H1 (cell line): ENCODE data around the gene FCHSD1.

Source experiments
- ASH2L ChIP-seq: fragments of 200-600, 300-600 bp; sonication (generic); IDR thresholded peaks from one replicate; pipeline ENCODE4 v1.7.1; 2017; ENCODE audit warnings: low read length
- BRCA1 ChIP-seq: IDR thresholded peaks from 2 replicates; pipeline ENCODE4 v1.6.1; 2012; ENCODE audit warnings: low read depth, low read length, improper control_type of control experiment
- CEBPB ChIP-seq: IDR thresholded peaks from 2 replicates; pipeline ENCODE4 v1.6.1; 2012; ENCODE audit warnings: low read depth, low read length
- CREB1 ChIP-seq: IDR thresholded peaks from 2 replicates; pipeline ENCODE4 v1.6.1; 2012; ENCODE audit warnings: inconsistent platforms
- EZH2 ChIP-seq: fragments of 200-600 bp; sonication (generic); IDR thresholded peaks from 2 replicates; pipeline ENCODE4 v1.7.1; 2012; ENCODE audit warnings: low read depth, mild to moderate bottlenecking, moderate library complexity, low read length, inconsistent platforms; ENCODE audit not compliant: severe bottlenecking
- FOSL1 ChIP-seq: IDR thresholded peaks from 2 replicates; pipeline ENCODE4 v1.6.1; 2011; ENCODE audit warnings: mild to moderate bottlenecking, low read depth, low read length, moderate library complexity; ENCODE audit not compliant: insufficient read depth
- JUND ChIP-seq: IDR thresholded peaks from 2 replicates; pipeline ENCODE4 v1.6.1; 2011; ENCODE audit warnings: mild to moderate bottlenecking, improper control_type of control experiment, low read length
- POLR2A ChIP-seq, 2 experiments: IDR thresholded peaks; 1 replicate in 1 of 2; 2 replicates in 1 of 2; pipeline ENCODE4 v1.6.1; 2011; ENCODE audit warnings: low read depth in 2 of 2, low read length in 2 of 2, mild to moderate bottlenecking in 2 of 2; ENCODE audit errors: control extremely low read depth in 1 of 2
- POLR2AphosphoS5 ChIP-seq: IDR thresholded peaks from 2 replicates; pipeline ENCODE4 v1.6.1; 2011; ENCODE audit warnings: low read depth, low read length
- SP1 ChIP-seq: IDR thresholded peaks from 2 replicates; pipeline ENCODE4 v1.6.1; 2011; ENCODE audit warnings: low read depth, low read length
- SP4 ChIP-seq: IDR thresholded peaks from 2 replicates; pipeline ENCODE4 v1.6.1; 2012; ENCODE audit warnings: low read length, inconsistent platforms
- ZNF274 ChIP-seq: IDR thresholded peaks from 2 replicates; pipeline ENCODE4 v1.7.0; 2012; ENCODE audit warnings: low read length, borderline replicate concordance; ENCODE audit errors: extremely low read depth
- TF ChIP-seq, protein P1 (sequence below), 3 experiments: IDR thresholded peaks; 1 replicate in 2 of 3; 2 replicates in 1 of 3; pipeline versions ENCODE4 v1.5.1 to v1.6.1; 2011; ENCODE audit warnings: low read length in 3 of 3, mild to moderate bottlenecking in 3 of 3, inconsistent platforms in 2 of 3, low read depth in 1 of 3, moderate library complexity in 1 of 3; ENCODE audit not compliant: insufficient read depth in 1 of 3; ENCODE audit errors: control extremely low read depth in 1 of 3
- TF ChIP-seq, protein P2 (sequence below): IDR thresholded peaks from 2 replicates; pipeline ENCODE4 v1.6.1; 2011; ENCODE audit warnings: low read length, improper control_type of control experiment

DNA sequence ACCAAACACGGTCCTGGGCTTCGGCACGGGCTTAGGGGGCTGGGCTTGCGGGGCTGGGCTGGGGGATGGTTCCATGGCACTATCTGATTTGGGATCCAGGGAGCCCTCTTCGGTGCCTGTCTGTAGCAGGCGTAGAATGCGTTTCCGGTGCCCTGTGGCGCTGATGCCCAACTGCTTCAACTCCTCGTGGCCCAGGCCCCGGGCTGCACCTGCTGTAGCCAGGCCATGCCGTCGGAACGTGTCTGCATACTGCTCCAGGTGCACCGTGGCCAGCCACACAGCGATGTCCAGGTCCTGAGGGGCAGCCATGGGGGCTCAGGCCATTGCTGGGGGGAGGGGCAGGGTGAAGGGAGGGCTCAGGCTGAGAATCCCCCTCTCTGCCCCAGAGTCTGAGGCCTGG lies 29.0 kb upstream of the FCHSD1 start:
- TF ChIP-seq, protein P1, sequence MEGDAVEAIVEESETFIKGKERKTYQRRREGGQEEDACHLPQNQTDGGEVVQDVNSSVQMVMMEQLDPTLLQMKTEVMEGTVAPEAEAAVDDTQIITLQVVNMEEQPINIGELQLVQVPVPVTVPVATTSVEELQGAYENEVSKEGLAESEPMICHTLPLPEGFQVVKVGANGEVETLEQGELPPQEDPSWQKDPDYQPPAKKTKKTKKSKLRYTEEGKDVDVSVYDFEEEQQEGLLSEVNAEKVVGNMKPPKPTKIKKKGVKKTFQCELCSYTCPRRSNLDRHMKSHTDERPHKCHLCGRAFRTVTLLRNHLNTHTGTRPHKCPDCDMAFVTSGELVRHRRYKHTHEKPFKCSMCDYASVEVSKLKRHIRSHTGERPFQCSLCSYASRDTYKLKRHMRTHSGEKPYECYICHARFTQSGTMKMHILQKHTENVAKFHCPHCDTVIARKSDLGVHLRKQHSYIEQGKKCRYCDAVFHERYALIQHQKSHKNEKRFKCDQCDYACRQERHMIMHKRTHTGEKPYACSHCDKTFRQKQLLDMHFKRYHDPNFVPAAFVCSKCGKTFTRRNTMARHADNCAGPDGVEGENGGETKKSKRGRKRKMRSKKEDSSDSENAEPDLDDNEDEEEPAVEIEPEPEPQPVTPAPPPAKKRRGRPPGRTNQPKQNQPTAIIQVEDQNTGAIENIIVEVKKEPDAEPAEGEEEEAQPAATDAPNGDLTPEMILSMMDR (IDR thresholded peaks at IDR 0.05; ENCODE audit: control extremely low read depth in 1 of 3, insufficient read depth in 1 of 3, low read depth in 1 of 3, low read length in 3 of 3), result no peak
- TF ChIP-seq ZNF274 (no peak), POLR2AphosphoS5 (no peak), SP1 (no peak), BRCA1 (no peak), JUND (no peak), CEBPB (no peak), CREB1 (no peak), POLR2A (IDR thresholded peaks at IDR 0.05; ENCODE audit: control extremely low read depth in 1 of 2, low read depth in 2 of 2, low read length in 2 of 2) (no peak), SP4 (no peak), EZH2 (no peak), ASH2L (no peak), FOSL1 (no peak)
- TF ChIP-seq, protein P2, sequence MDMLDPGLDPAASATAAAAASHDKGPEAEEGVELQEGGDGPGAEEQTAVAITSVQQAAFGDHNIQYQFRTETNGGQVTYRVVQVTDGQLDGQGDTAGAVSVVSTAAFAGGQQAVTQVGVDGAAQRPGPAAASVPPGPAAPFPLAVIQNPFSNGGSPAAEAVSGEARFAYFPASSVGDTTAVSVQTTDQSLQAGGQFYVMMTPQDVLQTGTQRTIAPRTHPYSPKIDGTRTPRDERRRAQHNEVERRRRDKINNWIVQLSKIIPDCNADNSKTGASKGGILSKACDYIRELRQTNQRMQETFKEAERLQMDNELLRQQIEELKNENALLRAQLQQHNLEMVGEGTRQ, result no peak
